Neural cell (in vitro differentiated cells): ENCODE results near the gene PHYHIPL. TPM values are rescaled to one million over a fixed set of nuclear protein-coding genes. Genes with fewer than 3 reads are reported as not detected.

Experiments used
- H2AFZ ChIP-seq: fragments of 200-600, 300-800 bp; sonication (generic), shearing (Covaris generic); 2 replicates; pipeline ENCODE4 v1.6.0; 2014; ENCODE audit warnings: low read depth, mild to moderate bottlenecking, antibody characterized with exemption, low read length, moderate library complexity
- H3F3A ChIP-seq: fragments of 200-600 bp; shearing (Covaris generic); 2 replicates; pipeline ENCODE4 v1.6.1; 2016; ENCODE audit warnings: mild to moderate bottlenecking, moderate library complexity, mixed read lengths, antibody characterized with exemption, low read length; ENCODE audit not compliant: insufficient read depth, poor library complexity, severe bottlenecking
- H3K27ac ChIP-seq: fragments of 200-600, 300-800 bp; sonication (generic), shearing (Covaris generic); 2 replicates; pipeline ENCODE4 v1.5.1; 2014; ENCODE audit warnings: mild to moderate bottlenecking, low read length, moderate library complexity
- H3K27me3 ChIP-seq: fragments of 300-800, 200-600 bp; sonication (generic), shearing (Covaris generic); 2 replicates; pipeline ENCODE4 v1.6.0; 2014; ENCODE audit warnings: mild to moderate bottlenecking, low read depth, low read length, moderate library complexity; ENCODE audit not compliant: insufficient read depth
- H3K36me3 ChIP-seq: fragments of 300-800, 200-600 bp; sonication (generic), shearing (Covaris generic); 2 replicates; pipeline ENCODE4 v1.5.1; 2014; ENCODE audit warnings: mild to moderate bottlenecking, antibody characterized with exemption, low read length, moderate library complexity; ENCODE audit not compliant: insufficient read depth
- H3K4me2 ChIP-seq: fragments of 300-800, 200-600 bp; sonication (generic), shearing (Covaris generic); 2 replicates; pipeline ENCODE4 v1.6.0; 2014; ENCODE audit warnings: mild to moderate bottlenecking, low read length
- H3K4me3 ChIP-seq: fragments of 300-800, 200-600 bp; sonication (generic), shearing (Covaris generic); 2 replicates; pipeline ENCODE4 v1.5.1; 2014; ENCODE audit warnings: mild to moderate bottlenecking, low read length, moderate library complexity
- H3K79me2 ChIP-seq: fragments of 200-600 bp; shearing (Covaris generic); replicated peaks from 2 replicates; pipeline ENCODE4 v1.6.0; 2014; ENCODE audit warnings: mild to moderate bottlenecking, low read length, moderate library complexity; ENCODE audit not compliant: insufficient read depth
- H3K9ac ChIP-seq: fragments of 300-800, 200-600 bp; sonication (generic), shearing (Covaris generic); 2 replicates; pipeline ENCODE4 v1.6.1; 2016; ENCODE audit warnings: mild to moderate bottlenecking, low read length, mixed read lengths
- H3K9me2 ChIP-seq: fragments of 200-600 bp; shearing (Covaris generic); 2 replicates; pipeline ENCODE4 v1.6.1; 2016; ENCODE audit warnings: mild to moderate bottlenecking, low read length, mixed read lengths; ENCODE audit not compliant: insufficient read depth
- H3K9me3 ChIP-seq: fragments of 200-600, 300-800 bp; sonication (generic), shearing (Covaris generic); 2 replicates; pipeline ENCODE4 v1.6.1; 2016; ENCODE audit warnings: mild to moderate bottlenecking, mixed run types, low read length, moderate library complexity, mixed read lengths
- H4K20me1 ChIP-seq: fragments of 200-600 bp; shearing (Covaris generic); 2 replicates; pipeline ENCODE4 v1.6.1; 2016; ENCODE audit warnings: mild to moderate bottlenecking, mixed run types; ENCODE audit not compliant: insufficient read depth
- CTCF ChIP-seq: fragments of 450-650 bp; IDR thresholded peaks from 2 replicates; pipeline ENCODE4 v1.5.1; 2014; ENCODE audit warnings: antibody characterized with exemption, mild to moderate bottlenecking, moderate library complexity; ENCODE audit not compliant: poor library complexity, severe bottlenecking
- EP300 ChIP-seq: fragments of 450-650 bp; conservative IDR thresholded peaks from 2 replicates; pipeline ENCODE4 v1.6.1; 2014; ENCODE audit warnings: antibody characterized with exemption, mild to moderate bottlenecking, moderate library complexity; ENCODE audit not compliant: poor library complexity, severe bottlenecking
- EZH2 ChIP-seq: fragments of 200-600, 300-800 bp; shearing (Covaris generic), sonication (generic); IDR thresholded peaks from 2 replicates; pipeline ENCODE4 v1.6.1; 2014; ENCODE audit warnings: antibody characterized with exemption, low read length, borderline replicate concordance, mild to moderate bottlenecking; ENCODE audit not compliant: insufficient read depth, poor library complexity, severe bottlenecking
- MXI1 ChIP-seq: fragments of 450-650 bp; conservative IDR thresholded peaks from 2 replicates; pipeline ENCODE4 v1.6.1; 2014; ENCODE audit warnings: antibody characterized with exemption, mild to moderate bottlenecking; ENCODE audit not compliant: poor library complexity, severe bottlenecking
- POLR2AphosphoS5 ChIP-seq: IDR thresholded peaks from 2 replicates; pipeline ENCODE4 v1.6.1; 2012
- RAD21 ChIP-seq: fragments of 450-650 bp; conservative IDR thresholded peaks from 2 replicates; pipeline ENCODE4 v1.6.1; 2014; ENCODE audit warnings: antibody characterized with exemption, mild to moderate bottlenecking, moderate library complexity
- SMC3 ChIP-seq: fragments of 450-650 bp; conservative IDR thresholded peaks from 2 replicates; pipeline ENCODE4 v1.6.1; 2014; ENCODE audit warnings: antibody characterized with exemption, mild to moderate bottlenecking, moderate library complexity; ENCODE audit not compliant: poor library complexity
- TAF1 ChIP-seq: IDR thresholded peaks from 2 replicates; pipeline ENCODE4 v1.6.1; 2012; ENCODE audit warnings: low read depth
- polyA plus RNA-seq: library from polyadenylated mRNA; depleted of rRNA; stranded (reverse); fragments of >200 nt; gene quantifications from 2 replicates; pipeline ENCODE4 v1.2.3, GENCODE V29; 2014
- TF ChIP-seq, protein P1 (sequence below): IDR thresholded peaks from 2 replicates; pipeline ENCODE4 v1.6.1; 2012; ENCODE audit warnings: borderline replicate concordance

The PHYHIPL gene
- polyA plus RNA-seq, 1 donor from 2014 or later = 33.9 TPM

DNA sequence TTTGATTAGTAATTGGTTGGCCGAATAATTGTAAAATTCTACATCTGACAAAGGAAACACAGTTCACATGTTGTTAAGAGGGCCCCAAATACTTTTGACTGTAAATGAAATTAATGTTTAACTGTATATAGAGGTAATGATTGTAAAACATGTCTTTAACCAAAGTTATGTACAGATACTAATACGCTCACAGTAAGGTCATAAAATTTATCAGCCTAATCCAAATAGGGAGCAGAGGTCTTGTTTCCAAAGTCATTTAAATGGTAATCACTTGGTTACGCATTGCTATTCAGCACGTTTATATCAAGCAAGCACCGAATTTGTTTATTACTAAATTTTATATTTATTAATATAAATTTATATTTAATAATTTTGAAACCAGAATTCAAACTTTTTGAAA is 1.4 kb downstream of the PHYHIPL start:
- no peak for TF ChIP-seq EZH2
- TF ChIP-seq SMC3 = no peak
- TF ChIP-seq RAD21 = no peak
- TF ChIP-seq TAF1 = no peak
- no peak for TF ChIP-seq CTCF
- TF ChIP-seq POLR2AphosphoS5 = no peak
- no peak for TF ChIP-seq EP300
- TF ChIP-seq, protein P1, sequence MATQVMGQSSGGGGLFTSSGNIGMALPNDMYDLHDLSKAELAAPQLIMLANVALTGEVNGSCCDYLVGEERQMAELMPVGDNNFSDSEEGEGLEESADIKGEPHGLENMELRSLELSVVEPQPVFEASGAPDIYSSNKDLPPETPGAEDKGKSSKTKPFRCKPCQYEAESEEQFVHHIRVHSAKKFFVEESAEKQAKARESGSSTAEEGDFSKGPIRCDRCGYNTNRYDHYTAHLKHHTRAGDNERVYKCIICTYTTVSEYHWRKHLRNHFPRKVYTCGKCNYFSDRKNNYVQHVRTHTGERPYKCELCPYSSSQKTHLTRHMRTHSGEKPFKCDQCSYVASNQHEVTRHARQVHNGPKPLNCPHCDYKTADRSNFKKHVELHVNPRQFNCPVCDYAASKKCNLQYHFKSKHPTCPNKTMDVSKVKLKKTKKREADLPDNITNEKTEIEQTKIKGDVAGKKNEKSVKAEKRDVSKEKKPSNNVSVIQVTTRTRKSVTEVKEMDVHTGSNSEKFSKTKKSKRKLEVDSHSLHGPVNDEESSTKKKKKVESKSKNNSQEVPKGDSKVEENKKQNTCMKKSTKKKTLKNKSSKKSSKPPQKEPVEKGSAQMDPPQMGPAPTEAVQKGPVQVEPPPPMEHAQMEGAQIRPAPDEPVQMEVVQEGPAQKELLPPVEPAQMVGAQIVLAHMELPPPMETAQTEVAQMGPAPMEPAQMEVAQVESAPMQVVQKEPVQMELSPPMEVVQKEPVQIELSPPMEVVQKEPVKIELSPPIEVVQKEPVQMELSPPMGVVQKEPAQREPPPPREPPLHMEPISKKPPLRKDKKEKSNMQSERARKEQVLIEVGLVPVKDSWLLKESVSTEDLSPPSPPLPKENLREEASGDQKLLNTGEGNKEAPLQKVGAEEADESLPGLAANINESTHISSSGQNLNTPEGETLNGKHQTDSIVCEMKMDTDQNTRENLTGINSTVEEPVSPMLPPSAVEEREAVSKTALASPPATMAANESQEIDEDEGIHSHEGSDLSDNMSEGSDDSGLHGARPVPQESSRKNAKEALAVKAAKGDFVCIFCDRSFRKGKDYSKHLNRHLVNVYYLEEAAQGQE = no peak
- no peak for TF ChIP-seq MXI1
- Histone ChIP-seq H3K36me3 (no peaks in the 10 kb centered on the region), H3K9ac (peak overlapping the region; percentile 97), H3F3A (peaks cover 3% of the 10 kb centered on the region), H2AFZ (no peak overlapping the region), H3K27me3 (no peaks in the 10 kb centered on the region), H3K9me2 (no peaks in the 10 kb centered on the region), H3K4me3 (peak overlapping the region; percentile 84), H4K20me1 (peaks cover 6% of the 10 kb centered on the region), H3K79me2 (peaks cover 83% of the 10 kb centered on the region), H3K27ac (peak overlapping the region; percentile 96), H3K4me2 (peak overlapping the region; percentile 69), H3K9me3 (no peaks in the 10 kb centered on the region)

- Histone ChIP-seq H3K4me2 (peak overlapping the region; percentile 69), H3K27ac (no peak overlapping the region), H3K4me3 (peak overlapping the region; percentile 84), H3K9ac (peak overlapping the region; percentile 6), H3K36me3 (no peaks in the 10 kb centered on the region), H3K9me2 (no peaks in the 10 kb centered on the region), H3F3A (peaks cover 3% of the 10 kb centered on the region), H3K27me3 (no peaks in the 10 kb centered on the region), H3K79me2 (peaks cover 83% of the 10 kb centered on the region), H4K20me1 (peaks cover 6% of the 10 kb centered on the region), H2AFZ (no peak overlapping the region), H3K9me3 (no peaks in the 10 kb centered on the region)
- TF ChIP-seq CTCF (no peak), POLR2AphosphoS5 (no peak), MXI1 (no peak), EP300 (no peak), RAD21 (no peak), SMC3 (no peak), EZH2 (no peak), TAF1 (no peak)
- TF ChIP-seq, protein P1 = no peak
Measured at GRCh38 chr10:59179068-59179467, 2.6 kb downstream of the PHYHIPL start.
